GM21381 (cell line): ENCODE data around the gene FAM72D.
A peak's percentile ranks its signal among the peaks of the same experiment; 100 is the strongest.
"Not testable (repeated sequence)": the region's sequence is repeated elsewhere in the genome, so short reads cannot be mapped to it uniquely, and the experiment has no call there.

Experiments
- ATAC-seq: cut with Tn5 transposase; IDR thresholded peaks from one replicate; pipeline ENCODE4 v1.9.1; 2021; ENCODE audit warnings: mild to moderate bottlenecking, moderate library complexity; ENCODE audit not compliant: unreplicated experiment

The FAM72D gene

DNA sequence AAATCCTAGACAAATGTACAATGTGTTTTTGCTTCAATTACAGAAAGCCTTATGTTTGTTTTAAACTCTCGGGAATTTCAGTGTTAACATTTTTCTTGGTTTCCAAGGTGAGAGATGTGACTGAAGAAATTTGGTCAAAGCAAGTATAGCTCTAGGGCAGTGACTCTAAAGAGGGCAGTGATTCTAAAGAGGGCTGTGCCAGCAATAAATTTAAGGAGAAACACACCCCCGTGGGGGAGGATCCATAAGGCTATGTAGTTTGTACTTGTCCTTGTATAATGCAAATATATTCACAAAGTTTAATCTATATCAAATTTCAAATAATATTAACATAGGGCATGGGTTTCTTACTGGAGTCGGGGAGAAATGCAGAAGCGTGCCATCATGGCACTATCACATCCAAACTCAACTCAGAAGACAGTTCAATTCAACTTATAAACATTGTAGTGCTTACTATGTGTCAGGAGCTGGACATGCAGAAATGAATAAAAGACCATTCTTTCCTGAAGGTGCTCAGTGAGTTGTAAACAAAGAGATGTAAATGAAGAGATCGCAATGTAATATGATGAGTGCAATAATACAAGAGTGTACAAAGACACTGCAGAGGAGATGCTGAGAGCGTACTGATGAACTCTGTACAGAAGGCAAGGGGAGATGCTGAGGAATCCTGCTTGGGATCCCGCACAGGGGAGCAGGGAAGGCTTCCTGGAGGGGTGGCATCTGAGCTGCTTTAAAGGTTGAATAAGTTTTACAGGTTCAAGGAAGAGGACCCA lies 13.1 kb upstream of the FAM72D start:
- ATAC-seq, result not testable (repeated sequence)

DNA sequence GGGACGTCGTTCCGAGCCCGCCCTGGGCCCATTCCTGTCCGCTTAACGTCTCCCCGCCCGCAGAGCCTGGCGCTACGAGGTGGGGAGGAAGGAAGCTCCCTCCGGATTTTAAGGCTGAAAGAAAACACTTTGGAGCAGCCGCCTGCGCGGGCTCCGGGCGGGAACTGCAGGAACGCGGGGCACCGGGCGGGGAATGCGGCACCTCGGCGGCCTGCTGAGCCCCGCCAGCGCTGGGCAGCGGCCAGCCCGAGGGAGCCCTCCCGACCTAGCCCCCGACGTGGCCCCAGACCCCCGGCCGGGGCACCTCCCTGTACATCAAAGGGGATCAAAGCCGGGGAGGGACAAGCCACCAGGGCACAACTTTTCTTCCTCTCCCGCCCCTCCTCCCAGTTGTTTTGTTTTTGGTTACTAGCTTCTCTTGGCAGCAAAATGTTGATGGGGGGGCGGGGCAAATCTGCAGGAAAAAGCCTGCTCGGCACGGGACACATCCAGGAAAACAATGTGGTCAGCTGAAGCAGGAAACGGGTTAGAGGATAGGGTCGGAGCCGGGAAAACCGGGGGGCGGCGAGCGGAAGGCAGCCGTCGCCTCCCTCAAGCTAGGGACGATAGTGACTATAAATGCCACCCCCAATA lies 2.1 kb upstream of the FAM72D start:
- ATAC-seq, result not testable (repeated sequence)

DNA sequence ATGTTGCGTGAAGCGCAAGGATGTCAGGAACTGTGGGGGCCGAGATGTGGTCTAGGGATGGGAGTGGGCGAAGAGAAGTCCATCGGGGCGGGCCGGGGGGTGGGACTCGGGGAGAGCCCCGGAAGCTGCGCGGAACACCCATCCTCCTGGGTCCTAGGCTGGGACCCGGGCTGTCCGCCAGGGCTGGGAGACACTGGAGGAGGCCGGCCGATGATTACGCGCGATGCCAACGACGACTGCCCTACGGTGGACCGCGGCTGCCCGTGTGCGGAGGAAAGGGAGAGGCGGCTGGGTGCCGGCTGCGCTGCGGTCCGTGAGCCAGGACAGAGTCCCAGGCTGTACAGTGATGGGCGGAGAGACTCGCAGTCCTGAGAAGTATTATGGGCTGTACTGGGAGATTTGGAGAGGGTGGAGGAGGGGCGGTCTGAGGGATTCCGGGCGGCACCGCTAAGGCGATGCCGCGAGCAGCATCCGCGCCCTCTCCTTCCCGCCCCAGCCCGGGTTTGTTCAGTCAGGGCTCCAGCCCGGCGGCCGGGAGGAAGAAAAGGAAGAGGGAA lies 1.0 kb upstream of the FAM72D start:
- ATAC-seq, result peak; percentile 4

DNA sequence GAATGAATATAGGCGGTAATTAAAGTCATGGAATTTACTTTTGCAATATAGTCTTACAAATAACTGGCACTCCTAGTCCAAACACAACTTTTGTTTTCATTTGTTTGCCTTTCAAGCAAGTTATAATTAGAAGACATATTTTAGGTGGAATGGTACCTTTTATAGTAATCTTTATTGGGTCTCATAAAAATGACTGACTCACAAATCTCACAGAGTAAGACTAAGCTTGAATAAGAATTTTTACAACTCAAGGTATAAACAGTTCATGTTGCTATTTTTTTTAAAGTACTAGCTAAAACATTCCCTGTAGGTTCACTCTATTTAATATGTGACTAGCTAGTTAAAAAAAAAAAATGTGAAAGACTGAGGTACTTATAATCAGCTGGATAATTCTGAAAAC lies 6.0 kb downstream of the FAM72D start:
- not testable (repeated sequence) for ATAC-seq

DNA sequence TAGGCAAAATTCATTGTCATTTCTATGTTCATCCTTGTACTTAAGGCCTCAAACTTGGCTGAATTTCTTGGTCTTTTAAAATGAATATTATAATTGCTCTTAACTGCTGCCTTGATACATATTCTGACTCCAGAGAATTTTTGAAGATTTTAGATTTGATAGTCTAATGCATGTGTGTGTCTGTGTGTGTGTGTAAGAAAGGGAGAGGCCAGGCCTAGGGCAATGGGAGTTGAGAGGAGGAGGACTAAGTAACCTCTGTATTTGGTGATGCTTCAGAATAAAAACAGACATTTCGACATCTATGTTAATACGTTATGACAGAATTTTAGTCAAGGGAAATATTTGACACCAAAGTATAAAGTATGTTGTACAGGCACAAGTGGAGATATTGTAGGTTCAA lies 7.5 kb downstream of the FAM72D start:
- ATAC-seq, result not testable (repeated sequence)

DNA sequence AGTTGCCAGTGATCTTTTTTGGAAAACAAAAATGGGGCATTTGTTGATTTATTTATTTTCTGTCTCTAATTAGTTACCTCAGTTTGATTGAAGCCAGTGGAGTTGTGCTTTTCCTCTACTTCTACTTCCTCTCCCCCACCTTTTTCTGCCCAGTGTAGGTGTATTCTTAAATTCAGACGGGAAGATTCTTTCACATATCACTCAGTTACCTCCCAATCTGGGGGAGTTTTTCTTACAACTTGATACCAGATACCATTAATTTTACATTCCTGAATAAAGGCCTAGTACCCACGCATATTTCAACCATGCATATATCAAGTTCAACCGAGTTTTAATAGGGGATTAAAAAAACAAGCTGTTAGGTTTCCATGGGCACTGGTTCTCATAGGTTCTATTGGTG lies 15.9 kb downstream of the FAM72D start:
- ATAC-seq, result not testable (repeated sequence)

DNA sequence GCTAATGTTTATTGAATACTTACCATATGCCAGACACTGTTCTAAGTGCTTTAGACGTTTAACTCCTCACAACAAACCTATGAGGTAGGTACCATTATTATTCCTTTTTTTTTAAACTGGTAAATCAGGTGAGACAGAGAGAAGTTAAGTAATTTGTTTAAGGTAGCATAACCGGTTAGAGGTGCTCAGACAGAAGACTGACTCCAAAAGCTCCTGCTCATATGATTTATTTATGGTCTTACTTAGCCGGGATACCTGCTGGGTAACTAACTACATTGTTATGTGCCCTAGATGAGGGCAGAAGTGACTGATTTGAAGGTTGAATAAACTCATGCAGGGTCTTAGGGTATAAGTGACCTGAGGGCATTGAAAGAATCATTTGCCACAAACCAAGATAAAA lies 16.9 kb downstream of the FAM72D start:
- not testable (repeated sequence) for ATAC-seq

DNA sequence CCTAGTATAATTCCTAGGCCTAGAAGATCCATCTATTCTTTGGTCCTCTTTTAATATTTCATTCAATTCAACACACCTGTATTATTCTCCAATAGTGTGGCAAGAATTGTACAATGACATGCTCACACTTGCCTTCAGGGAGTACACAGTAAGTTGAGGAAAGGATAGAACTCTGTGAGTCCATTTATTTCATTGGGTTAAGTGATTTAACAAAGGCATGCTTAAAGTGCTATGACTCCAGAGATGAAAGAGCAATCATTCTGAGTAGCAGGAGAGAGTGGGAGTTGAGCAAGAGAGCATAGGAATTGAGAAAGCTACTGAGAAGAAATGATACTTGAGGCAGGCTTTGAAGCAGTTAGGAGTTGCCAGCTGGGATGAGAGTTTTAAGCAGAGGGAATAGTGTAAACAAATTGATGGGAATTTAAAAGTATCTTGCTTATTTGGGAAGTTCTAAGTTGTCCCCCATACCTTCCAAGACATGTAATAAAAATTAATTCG lies 18.8 kb downstream of the FAM72D start:
- ATAC-seq, result not testable (repeated sequence)

DNA sequence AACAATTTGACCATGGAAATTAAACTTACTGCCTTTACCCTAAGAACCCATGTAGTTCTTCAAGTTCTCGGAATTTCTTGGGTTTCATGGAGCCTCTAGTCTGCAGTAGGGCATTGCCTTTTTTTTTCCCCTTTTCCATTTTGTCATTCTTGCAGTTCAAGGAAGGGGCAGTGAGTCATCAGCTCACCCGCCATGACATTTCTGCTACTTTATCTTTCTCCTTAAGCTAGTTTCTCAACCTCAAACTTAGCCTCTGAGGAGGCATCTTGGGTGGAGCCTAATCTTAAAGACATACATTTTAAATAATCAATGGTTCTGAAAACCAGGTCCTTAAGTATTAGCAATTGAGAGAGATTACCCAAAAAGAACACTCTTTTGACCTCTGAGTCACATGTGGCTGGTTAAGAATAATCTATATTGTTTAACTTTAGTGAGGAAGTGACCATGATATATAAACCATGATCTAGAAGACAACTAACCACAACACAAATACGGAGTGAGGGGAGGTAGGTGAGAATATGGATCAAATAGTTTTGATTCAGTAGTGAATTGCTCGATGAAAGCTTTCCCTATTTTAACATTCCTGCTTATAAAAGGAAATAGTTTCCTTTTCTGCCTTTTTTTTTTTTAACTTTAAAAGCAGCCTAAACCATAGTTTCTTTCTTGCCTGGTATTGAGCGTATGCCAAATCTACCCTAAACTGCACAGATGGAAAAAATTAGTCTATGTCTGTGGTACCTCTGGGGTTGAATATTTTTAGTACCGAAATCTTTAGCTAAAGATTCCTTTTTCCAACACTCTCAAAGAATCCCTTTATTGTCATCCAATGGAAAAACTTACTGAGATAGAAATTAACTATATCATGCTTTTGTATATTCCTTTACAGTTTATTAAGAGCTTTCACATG lies 20.1 kb downstream of the FAM72D start:
- ATAC-seq, result not testable (repeated sequence)

DNA sequence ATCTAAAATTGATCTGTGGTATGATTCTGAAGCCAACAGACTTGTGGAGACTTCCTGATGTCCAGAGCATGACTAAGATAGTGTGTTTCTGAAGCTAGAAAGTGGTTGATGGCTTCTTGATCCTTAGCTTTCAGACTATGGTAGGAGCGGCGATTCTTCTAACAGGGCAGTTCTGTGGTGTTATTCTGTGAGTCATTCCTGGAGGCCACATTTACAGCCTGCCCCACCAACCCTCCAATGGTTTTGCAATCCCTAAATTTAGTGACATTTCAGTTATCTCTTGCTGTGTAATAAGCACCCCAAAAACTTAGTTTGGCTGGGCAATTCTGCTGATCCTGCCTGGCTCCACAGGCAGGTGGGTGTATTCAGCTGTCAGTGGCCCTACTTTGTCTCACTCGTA lies 24.1 kb downstream of the FAM72D start:
- ATAC-seq, result not testable (repeated sequence)

DNA sequence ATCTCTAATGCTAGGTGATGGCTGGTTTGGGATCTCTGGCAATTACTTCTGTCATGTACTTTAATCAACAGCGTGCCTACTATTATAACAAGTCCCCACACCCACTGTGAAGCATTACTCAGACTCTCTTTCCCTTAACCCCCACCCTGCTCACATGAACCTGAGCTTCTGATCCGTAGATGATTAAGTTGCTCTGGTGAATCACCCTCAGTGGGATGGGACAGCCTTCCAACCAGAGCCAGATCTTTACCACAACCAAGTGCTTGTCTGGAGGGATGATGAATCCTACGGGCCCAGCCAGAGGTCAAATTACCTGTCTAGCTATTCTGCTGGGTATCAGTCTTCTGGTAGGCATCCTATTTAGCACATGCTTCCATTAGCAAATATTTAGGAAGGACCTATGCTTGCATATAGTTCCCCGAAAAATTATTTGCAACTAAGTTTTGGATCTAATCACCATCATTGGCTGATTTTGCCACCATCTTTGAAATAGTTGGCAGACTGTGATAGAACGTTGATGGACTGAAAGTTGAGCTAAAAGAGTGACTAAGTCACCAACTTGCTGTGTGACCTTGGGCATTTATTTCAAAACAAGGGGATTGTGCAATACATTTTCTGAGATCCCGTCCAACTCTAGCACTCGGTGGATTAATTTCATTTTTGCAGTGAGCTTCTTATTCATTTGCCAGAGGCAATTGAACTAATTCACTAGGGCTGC lies 26.7 kb downstream of the FAM72D start:
- not testable (repeated sequence) for ATAC-seq

DNA sequence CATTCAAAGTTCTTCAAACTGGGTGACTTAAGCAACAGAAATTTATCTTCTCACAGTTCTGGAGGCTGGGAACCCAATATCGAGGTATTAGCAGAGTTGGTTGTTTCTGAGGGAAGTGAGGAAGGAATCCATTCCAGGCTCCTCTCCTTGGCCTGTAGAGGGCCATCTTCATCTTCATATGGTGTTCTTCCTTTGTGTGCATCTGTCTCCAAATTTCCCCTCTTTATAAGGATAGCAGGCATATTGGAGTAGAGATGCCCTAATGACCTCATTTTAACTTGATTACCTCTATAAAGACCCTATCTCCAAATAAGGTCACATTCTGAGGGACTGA lies 27.3 kb downstream of the FAM72D start:
- ATAC-seq, result not testable (repeated sequence)

DNA sequence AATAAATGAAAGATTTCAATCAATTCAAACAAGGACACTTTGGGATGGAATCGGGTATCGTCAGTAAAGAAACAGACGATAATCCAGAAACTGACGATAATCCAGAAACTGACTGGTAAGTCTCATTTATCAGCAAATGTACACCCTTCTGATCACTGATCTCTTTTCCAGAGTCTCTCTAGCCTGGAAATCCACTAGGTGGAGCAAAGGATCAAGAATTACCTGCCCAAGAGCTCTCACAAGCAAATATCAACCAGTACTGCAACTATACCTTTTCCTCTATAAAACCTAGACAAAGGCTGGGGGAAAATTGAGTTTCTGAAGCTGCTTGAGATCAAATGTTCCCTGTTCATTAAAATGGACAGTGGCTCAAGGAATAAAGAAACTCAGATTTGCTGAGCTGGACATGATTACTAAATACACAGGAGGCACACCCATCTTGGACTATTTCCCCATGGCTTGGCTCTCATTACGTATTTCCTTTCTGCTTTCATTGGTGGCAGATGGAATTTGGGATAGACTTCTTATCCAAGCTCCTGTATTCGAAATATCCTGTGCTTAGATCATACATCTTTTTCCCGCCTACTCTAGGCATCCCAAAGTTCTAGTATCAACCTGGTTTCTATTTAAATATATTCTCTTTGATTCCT lies 28.3 kb downstream of the FAM72D start:
- not testable (repeated sequence) for ATAC-seq

DNA sequence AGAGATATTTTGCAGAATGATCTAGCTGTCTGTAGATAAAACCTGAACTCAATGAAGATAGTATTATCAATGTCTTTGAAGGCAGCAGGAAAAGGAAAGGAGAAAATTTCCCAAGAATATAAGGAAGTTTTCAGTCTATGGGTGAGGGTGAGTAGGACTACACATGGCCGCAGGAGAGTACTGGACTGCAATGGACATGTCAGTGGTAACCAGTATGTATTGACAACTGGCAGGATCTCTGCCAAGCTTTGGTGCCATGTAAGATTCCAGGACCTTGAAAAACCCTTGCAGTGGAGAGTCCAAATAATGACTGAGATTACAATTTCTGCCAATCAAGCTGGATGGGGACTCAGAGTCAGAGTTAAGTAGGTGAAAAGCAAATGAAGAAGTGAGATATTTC lies 29.3 kb downstream of the FAM72D start:
- not testable (repeated sequence) for ATAC-seq

DNA sequence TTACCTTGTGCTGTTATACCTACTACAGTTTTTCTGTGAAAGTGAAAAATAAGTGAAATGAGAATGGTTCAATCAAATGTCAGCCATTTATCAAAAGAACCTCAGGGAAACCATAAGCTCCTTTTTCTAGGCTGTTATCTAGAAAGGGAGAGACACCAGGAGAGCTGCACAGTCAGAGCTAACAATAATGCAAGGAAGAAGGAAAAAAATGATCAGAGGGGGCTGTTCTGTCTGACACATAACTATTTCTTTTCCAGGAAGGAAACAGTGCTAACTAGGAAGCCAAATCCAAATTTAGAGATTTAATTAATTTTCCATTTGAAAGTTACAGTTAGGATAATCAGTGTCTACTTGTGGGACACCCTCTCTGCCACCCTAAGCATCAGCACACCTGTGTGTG lies 31.4 kb downstream of the FAM72D start:
- not testable (repeated sequence) for ATAC-seq

DNA sequence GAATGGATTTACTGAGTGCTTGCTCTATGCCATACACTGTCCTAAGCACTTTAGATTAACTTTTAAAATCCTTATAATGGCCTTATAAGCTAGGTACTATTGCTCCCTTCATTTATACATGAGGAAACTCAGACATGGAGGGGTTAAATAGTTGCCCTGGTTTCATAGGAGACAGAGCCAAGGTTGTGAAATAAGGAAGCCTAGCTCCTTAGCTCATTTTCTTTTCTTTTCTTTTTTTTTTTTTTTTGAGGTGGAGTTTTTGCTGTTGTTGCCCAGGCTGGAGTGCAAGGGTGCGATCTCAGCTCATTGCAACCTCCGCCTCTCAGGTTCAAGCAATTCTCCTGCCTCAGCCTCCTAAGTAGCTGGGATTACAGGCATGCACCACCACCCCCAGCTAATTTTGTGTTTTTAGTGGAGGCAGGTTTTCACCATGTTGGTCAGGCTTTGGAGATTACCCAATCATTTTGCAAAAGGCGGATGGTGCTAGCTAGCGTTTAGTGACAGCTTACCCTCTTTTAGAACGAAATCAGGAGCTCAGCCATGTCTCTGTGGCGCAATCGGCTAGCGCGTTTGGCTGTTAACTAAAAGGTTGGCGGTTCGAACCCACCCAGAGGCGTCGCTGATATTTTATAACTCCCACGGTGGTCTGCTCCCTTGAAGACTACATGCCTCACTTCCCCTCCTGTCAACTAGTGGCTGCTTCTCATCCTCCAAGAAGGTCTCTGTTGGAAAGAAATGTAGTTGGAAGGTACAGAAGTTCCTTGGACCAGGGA lies 33.1 kb downstream of the FAM72D start:
- ATAC-seq, result not testable (repeated sequence)

DNA sequence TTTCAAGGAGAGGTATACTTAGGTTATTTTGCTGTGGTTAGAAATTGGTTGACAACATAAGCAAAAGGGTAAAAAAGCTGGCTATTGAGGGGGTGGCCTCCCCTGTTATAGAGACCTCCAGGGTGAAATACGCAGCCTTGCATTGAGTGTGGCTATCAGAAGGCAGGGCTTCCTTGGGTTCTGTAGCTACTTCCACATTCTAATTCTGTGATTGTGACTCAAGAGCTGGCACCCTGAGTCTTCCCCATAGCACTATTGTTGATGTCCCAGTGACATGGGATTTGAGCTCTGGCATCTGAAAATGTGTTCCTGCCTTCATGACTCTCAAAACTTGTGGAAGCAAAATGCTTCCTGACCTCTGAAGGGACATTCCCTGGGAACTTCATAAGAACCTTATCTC lies 38.7 kb downstream of the FAM72D start:
- not testable (repeated sequence) for ATAC-seq

DNA sequence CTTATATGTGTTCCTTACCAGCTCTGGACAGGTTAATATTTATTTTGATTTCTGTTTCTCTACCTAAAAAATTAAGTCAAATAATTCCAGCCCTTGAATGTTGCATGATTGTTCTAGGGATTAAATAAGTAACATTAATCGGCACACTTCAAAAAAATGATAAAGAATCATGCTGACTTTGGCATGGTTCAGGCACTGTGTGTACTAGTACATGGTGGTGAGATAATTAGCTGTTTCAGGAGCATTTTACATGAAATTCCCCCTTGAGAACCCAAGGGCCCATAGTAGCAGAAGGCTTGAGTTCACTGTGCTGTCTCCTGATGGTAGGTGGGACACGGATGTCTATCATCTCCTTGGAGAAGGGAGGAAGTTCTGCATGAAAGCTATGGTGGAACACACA lies 44.8 kb downstream of the FAM72D start:
- ATAC-seq, result not testable (repeated sequence)
